SK-N-SH treated with all-trans-retinoic acid at 6 μM for 48 hours (cell line): ENCODE data around the gene CIAO2A.
"Not testable (repeated sequence)": the region's sequence is repeated elsewhere in the genome, so short reads cannot be mapped to it uniquely, and the experiment has no call there.

Experiments used
- ATAC-seq: fragments of 200-7000 bp; cut with Tn5 transposase; 3 replicates; pipeline ENCODE4 v1.9.1; 2020; ENCODE audit warnings: mild to moderate bottlenecking, moderate library complexity
- ARNTL ChIP-seq: fragments of 450-650 bp; formaldehyde crosslinking; IDR thresholded peaks from 2 replicates; pipeline ENCODE4 v1.5.0; 2020; ENCODE audit warnings: low read depth, mild to moderate bottlenecking, moderate library complexity, borderline replicate concordance
- BACH2 ChIP-seq: fragments of 250-450 bp; sonication (Bioruptor Pico); IDR thresholded peaks from 2 replicates; pipeline ENCODE4 v1.9.0; 2021; ENCODE audit warnings: mild to moderate bottlenecking, borderline replicate concordance
- CREB5 ChIP-seq: fragments of 250-450 bp; sonication (Bioruptor Pico); IDR thresholded peaks from 2 replicates; pipeline ENCODE4 v1.5.1; 2020; ENCODE audit warnings: low read depth, mild to moderate bottlenecking, moderate library complexity
- CSDC2 ChIP-seq: fragments of 250-450 bp; sonication (Bioruptor Pico); IDR thresholded peaks from 2 replicates; pipeline ENCODE4 v1.5.0; 2020; ENCODE audit warnings: mild to moderate bottlenecking, moderate library complexity
- CSRNP3 ChIP-seq: fragments of 250-450 bp; sonication (Bioruptor Pico); IDR thresholded peaks from 2 replicates; pipeline ENCODE4 v1.5.1; 2021; ENCODE audit warnings: mild to moderate bottlenecking, moderate library complexity
- ESRRG ChIP-seq: fragments of 250-450 bp; sonication (Bioruptor Pico); IDR thresholded peaks from 2 replicates; pipeline ENCODE4 v1.6.1; 2021; ENCODE audit warnings: mild to moderate bottlenecking
- GLIS3 ChIP-seq: fragments of 250-450 bp; sonication (Bioruptor Pico); IDR thresholded peaks from 2 replicates; pipeline ENCODE4 v1.5.0; 2020; ENCODE audit warnings: mild to moderate bottlenecking, moderate library complexity
- ISL1 ChIP-seq: fragments of 250-450 bp; sonication (Bioruptor Pico); IDR thresholded peaks from 2 replicates; pipeline ENCODE4 v2.1.2; 2022; ENCODE audit warnings: mild to moderate bottlenecking, moderate library complexity
- OSR1 ChIP-seq: fragments of 250-450 bp; sonication (Bioruptor Pico); IDR thresholded peaks from 2 replicates; pipeline ENCODE4 v1.8.0; 2022; ENCODE audit warnings: moderate library complexity, mild to moderate bottlenecking, inconsistent platforms
- PATZ1 ChIP-seq: fragments of 250-450 bp; sonication (Bioruptor Pico); IDR thresholded peaks from 2 replicates; pipeline ENCODE4 v1.8.0; 2020; ENCODE audit warnings: mild to moderate bottlenecking, moderate library complexity, borderline replicate concordance
- POU6F1 ChIP-seq: fragments of 250-450 bp; sonication (Bioruptor Pico); IDR thresholded peaks from 2 replicates; pipeline ENCODE4 v1.8.0; 2021; ENCODE audit warnings: low read depth, mild to moderate bottlenecking, moderate library complexity, borderline replicate concordance
- PPARA ChIP-seq: fragments of 250-450 bp; sonication (Bioruptor Pico); IDR thresholded peaks from 2 replicates; pipeline ENCODE4 v1.5.0; 2020; ENCODE audit warnings: mild to moderate bottlenecking, borderline replicate concordance
- RARB ChIP-seq: fragments of 250-450 bp; sonication (Bioruptor Pico); IDR thresholded peaks from 2 replicates; pipeline ENCODE4 v1.8.0; 2021; ENCODE audit warnings: mild to moderate bottlenecking, moderate library complexity
- SNAI2 ChIP-seq: fragments of 250-450 bp; sonication (Bioruptor Pico); IDR thresholded peaks from 2 replicates; pipeline ENCODE4 v1.5.0; 2020; ENCODE audit warnings: mild to moderate bottlenecking, moderate library complexity
- TOX ChIP-seq: fragments of 250-450 bp; sonication (Bioruptor Pico); IDR thresholded peaks from 2 replicates; pipeline ENCODE4 v1.8.0; 2021; ENCODE audit warnings: mild to moderate bottlenecking, moderate library complexity, borderline replicate concordance
- TSHZ2 ChIP-seq: fragments of 250-450 bp; sonication (Bioruptor Pico); IDR thresholded peaks from 2 replicates; pipeline ENCODE4 v1.5.0; 2020; ENCODE audit warnings: mild to moderate bottlenecking, moderate library complexity
- ZC3H10 ChIP-seq: fragments of 250-450 bp; sonication (Bioruptor Pico); IDR thresholded peaks from 2 replicates; pipeline ENCODE4 v1.5.1; 2021; ENCODE audit warnings: mild to moderate bottlenecking, moderate library complexity
- ZFP3 ChIP-seq: fragments of 250-450 bp; sonication (Bioruptor Pico); IDR thresholded peaks from 2 replicates; pipeline ENCODE4 v1.5.0; 2020; ENCODE audit warnings: mild to moderate bottlenecking, moderate library complexity
- ZFP30 ChIP-seq: fragments of 450-650 bp; formaldehyde crosslinking; IDR thresholded peaks from 2 replicates; pipeline ENCODE4 v1.5.0; 2022; ENCODE audit warnings: mild to moderate bottlenecking, moderate library complexity
- ZNF565 ChIP-seq: fragments of 450-650 bp; formaldehyde crosslinking; conservative IDR thresholded peaks from 2 replicates; pipeline ENCODE4 v1.5.0; 2020; ENCODE audit warnings: low read depth, mild to moderate bottlenecking, moderate library complexity
- ZNF70 ChIP-seq: fragments of 450-650 bp; formaldehyde crosslinking; IDR thresholded peaks from 2 replicates; pipeline ENCODE4 v1.5.0; 2020; ENCODE audit warnings: mild to moderate bottlenecking, moderate library complexity
- ZNF8 ChIP-seq: fragments of 450-650 bp; formaldehyde crosslinking; IDR thresholded peaks from 2 replicates; pipeline ENCODE4 v1.5.0; 2020; ENCODE audit warnings: mild to moderate bottlenecking, moderate library complexity

CIAO2A gene

GRCh38 chr15:64089543-64090280 lies 3.9 kb downstream of the CIAO2A start:
- no peak for ATAC-seq
- TF ChIP-seq TOX (CRISPR knock-in tag) (no peak), ZC3H10 (CRISPR knock-in tag) (no peak), GLIS3 (CRISPR knock-in tag) (no peak), TSHZ2 (CRISPR knock-in tag) (no peak), SNAI2 (CRISPR knock-in tag) (no peak), CSRNP3 (no peak), ZFP30 (no peak), PPARA (CRISPR knock-in tag) (no peak)
- TF ChIP-seq, all 23 proteins: peak for 0

GRCh38 chr15:64082757-64083156 lies 10.9 kb downstream of the CIAO2A start:
- no peak for ATAC-seq
- TF ChIP-seq ESRRG (CRISPR knock-in tag), result no peak
- no peak for TF ChIP-seq ZFP3 (CRISPR knock-in tag)
- no peak for TF ChIP-seq ZNF8 (CRISPR knock-in tag)
- no peak for TF ChIP-seq ZC3H10 (CRISPR knock-in tag)
- no peak for TF ChIP-seq BACH2
- TF ChIP-seq ZNF565 (CRISPR knock-in tag), result no peak
- no peak for TF ChIP-seq POU6F1
- no peak for TF ChIP-seq OSR1 (CRISPR knock-in tag)
- no peak for TF ChIP-seq GLIS3 (CRISPR knock-in tag)
- TF ChIP-seq ZFP30, result no peak
- no peak for TF ChIP-seq PATZ1 (CRISPR knock-in tag)
- no peak for TF ChIP-seq CSRNP3
- no peak for TF ChIP-seq PPARA (CRISPR knock-in tag)
- no peak for TF ChIP-seq ZNF70 (CRISPR knock-in tag)
- TF ChIP-seq ARNTL (CRISPR knock-in tag), result no peak

- ATAC-seq, result not testable (repeated sequence)
Measured at GRCh38 chr15:64073496-64073895, 20.1 kb downstream of the CIAO2A start.

GRCh38 chr15:64072812-64073211 lies 20.8 kb downstream of the CIAO2A start:
- ATAC-seq, result no peak
- TF ChIP-seq CSDC2, result no peak
- no peak for TF ChIP-seq OSR1 (CRISPR knock-in tag)
- TF ChIP-seq CREB5 (CRISPR knock-in tag), result no peak
- no peak for TF ChIP-seq GLIS3 (CRISPR knock-in tag)
- no peak for TF ChIP-seq BACH2
- TF ChIP-seq ISL1 (CRISPR knock-in tag), result no peak
- TF ChIP-seq RARB (CRISPR knock-in tag), result no peak
- TF ChIP-seq PPARA (CRISPR knock-in tag), result no peak
- no peak for TF ChIP-seq ESRRG (CRISPR knock-in tag)
